Endodermal cell (in vitro differentiated cells): ENCODE results near the gene GPATCH3. TPM values are rescaled to one million over a fixed set of nuclear protein-coding genes. Genes with fewer than 3 reads are reported as not detected.
"Not testable (repeated sequence)": the region's sequence is repeated elsewhere in the genome, so short reads cannot be mapped to it uniquely, and the experiment has no call there.

ENCODE experiments used
- DNase-seq: peaks from one replicate; pipeline ENCODE4 v3.0.0-alpha.2; 2017
- H3K27ac ChIP-seq: 2 replicates; pipeline ENCODE4 v1.5.1; 2013; ENCODE audit warnings: mild to moderate bottlenecking, low read depth, low read length, moderate library complexity
- H3K27me3 ChIP-seq: 2 replicates; pipeline ENCODE4 v1.6.1; 2013; ENCODE audit warnings: mild to moderate bottlenecking, low read length, moderate library complexity; ENCODE audit not compliant: insufficient read depth, control insufficient read depth, poor library complexity, severe bottlenecking
- H3K36me3 ChIP-seq: 2 replicates; pipeline ENCODE4 v1.7.0; 2013; ENCODE audit warnings: mild to moderate bottlenecking, low read length, moderate library complexity; ENCODE audit not compliant: control insufficient read depth, insufficient read depth
- H3K4me1 ChIP-seq: one replicate; pipeline ENCODE4 v1.7.0; 2013; ENCODE audit warnings: low read length; ENCODE audit not compliant: control insufficient read depth, insufficient read depth
- H3K4me3 ChIP-seq: 2 replicates; pipeline ENCODE4 v1.5.1; 2013; ENCODE audit warnings: mild to moderate bottlenecking, low read length, moderate library complexity
- H3K9ac ChIP-seq: 2 replicates; pipeline ENCODE4 v1.6.1; 2013; ENCODE audit warnings: mild to moderate bottlenecking, low read length, moderate library complexity; ENCODE audit not compliant: poor library complexity, severe bottlenecking; ENCODE audit errors: extremely low read depth
- H3K9me3 ChIP-seq: 2 replicates; pipeline ENCODE4 v1.6.1; 2013; ENCODE audit warnings: mild to moderate bottlenecking, low read length, moderate library complexity; ENCODE audit not compliant: control insufficient read depth
- H3K27ac Mint-ChIP-seq: 2 replicates; pipeline ENCODE4 v1.8.0; 2020; ENCODE audit warnings: mixed read lengths
- H3K27me3 Mint-ChIP-seq: 2 replicates; pipeline ENCODE4 v1.8.0; 2021; ENCODE audit warnings: mild to moderate bottlenecking, mixed read lengths; ENCODE audit not compliant: insufficient read depth
- H3K36me3 Mint-ChIP-seq: 2 replicates; pipeline ENCODE4 v1.8.0; 2020; ENCODE audit warnings: low read depth, mixed read lengths
- H3K4me1 Mint-ChIP-seq: 2 replicates; pipeline ENCODE4 v1.8.0; 2020; ENCODE audit warnings: mixed read lengths
- H3K4me3 Mint-ChIP-seq: 2 replicates; pipeline ENCODE4 v1.8.0; 2020; ENCODE audit warnings: mild to moderate bottlenecking, moderate library complexity, mixed read lengths
- H3K9me3 Mint-ChIP-seq: 2 replicates; pipeline ENCODE4 v1.8.0; 2020; ENCODE audit warnings: mild to moderate bottlenecking, mixed read lengths
- WGBS, 2 experiments: methylation state at CpG; one replicate each; pipeline versions ENCODE4 v1.1.5 to v1.1.7; 2013; ENCODE audit warnings: missing lambda C conversion rate in 2 of 2, mixed read lengths in 1 of 2; ENCODE audit not compliant: insufficient coverage in 1 of 2, insufficient read length in 1 of 2; 5-methylcytosine and 5-hydroxymethylcytosine counted together
- total RNA-seq, 2 donors: library from RNA; stranded (reverse); fragmentation: NEBNext Ultra II Directional in 1 of 2; extraction: Animal tissue kit (Norgen Biotek cat#: 25700) in 1 of 2; gene quantifications; 2 replicates in 1 of 2; 3 replicates in 1 of 2; pipeline ENCODE4 v1.2.1, GENCODE V29; 2021
- TF ChIP-seq, protein P1 (sequence below): fragments of 200-600 bp; sonication (generic); conservative IDR thresholded peaks from 2 replicates; pipeline ENCODE4 v1.5.0; 2021; ENCODE audit warnings: antibody characterized with exemption, mild to moderate bottlenecking

GPATCH3 gene
- total RNA-seq, 2 donors from 2014 or later = 21.3 to 23.2 TPM

GRCh38 chr1:26877326-26877725, 22.9 kb downstream of the GPATCH3 start:
- WGBS, 2 experiments = 79 to 100% methylated on average over 1 to 2 of the region's 2 CpGs
- H3K27me3 Mint-ChIP-seq = no peaks in the 10 kb centered on the region

DNA sequence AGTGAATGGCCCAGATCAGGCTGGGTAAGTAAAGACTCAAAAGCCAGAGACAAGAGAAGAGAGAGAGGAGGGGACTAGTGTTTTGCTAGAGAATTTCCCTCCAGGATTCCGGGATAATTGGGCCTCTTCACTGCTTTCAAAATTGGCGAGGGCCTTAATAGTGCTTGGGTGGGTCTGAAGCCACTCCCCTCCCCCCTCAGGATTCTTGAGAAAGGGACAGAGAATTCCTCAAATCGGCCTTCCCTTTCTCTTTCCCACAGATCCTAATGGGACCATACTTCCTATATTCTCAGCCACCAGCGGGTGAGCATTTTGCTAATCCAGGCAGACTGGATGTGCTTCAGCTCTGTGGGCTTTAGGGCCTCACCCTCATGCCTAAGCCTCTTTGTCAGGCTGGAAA, 25.4 kb downstream of the GPATCH3 start:
- H3K4me3 ChIP-seq = no peak overlapping the region
- DNase-seq = no peak
- H3K36me3 ChIP-seq = peaks cover 22% of the 10 kb centered on the region
- H3K9ac ChIP-seq = no peak overlapping the region
- Mint-ChIP-seq H3K4me1 (peaks cover 1% of the 10 kb centered on the region), H3K27me3 (no peaks in the 10 kb centered on the region), H3K27ac (peak overlapping the region; percentile 20), H3K36me3 (peaks cover 13% of the 10 kb centered on the region), H3K4me3 (no peak overlapping the region), H3K9me3 (no peaks in the 10 kb centered on the region)
- H3K9me3 ChIP-seq = no peaks in the 10 kb centered on the region
- WGBS, 2 experiments = 70% methylated on average over 4 of the region's 4 CpGs
- TF ChIP-seq, protein P1, sequence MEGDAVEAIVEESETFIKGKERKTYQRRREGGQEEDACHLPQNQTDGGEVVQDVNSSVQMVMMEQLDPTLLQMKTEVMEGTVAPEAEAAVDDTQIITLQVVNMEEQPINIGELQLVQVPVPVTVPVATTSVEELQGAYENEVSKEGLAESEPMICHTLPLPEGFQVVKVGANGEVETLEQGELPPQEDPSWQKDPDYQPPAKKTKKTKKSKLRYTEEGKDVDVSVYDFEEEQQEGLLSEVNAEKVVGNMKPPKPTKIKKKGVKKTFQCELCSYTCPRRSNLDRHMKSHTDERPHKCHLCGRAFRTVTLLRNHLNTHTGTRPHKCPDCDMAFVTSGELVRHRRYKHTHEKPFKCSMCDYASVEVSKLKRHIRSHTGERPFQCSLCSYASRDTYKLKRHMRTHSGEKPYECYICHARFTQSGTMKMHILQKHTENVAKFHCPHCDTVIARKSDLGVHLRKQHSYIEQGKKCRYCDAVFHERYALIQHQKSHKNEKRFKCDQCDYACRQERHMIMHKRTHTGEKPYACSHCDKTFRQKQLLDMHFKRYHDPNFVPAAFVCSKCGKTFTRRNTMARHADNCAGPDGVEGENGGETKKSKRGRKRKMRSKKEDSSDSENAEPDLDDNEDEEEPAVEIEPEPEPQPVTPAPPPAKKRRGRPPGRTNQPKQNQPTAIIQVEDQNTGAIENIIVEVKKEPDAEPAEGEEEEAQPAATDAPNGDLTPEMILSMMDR = no peak
- no peak overlapping the region for H3K27ac ChIP-seq
- H3K4me1 ChIP-seq = no peaks in the 10 kb centered on the region
- no peaks in the 10 kb centered on the region for H3K27me3 ChIP-seq

More at GRCh38 chr1:26877326-26877725, 22.9 kb downstream of the GPATCH3 start:
- DNase-seq = no peak
- no peaks in the 10 kb centered on the region for H3K4me1 ChIP-seq
- H3K9me3 Mint-ChIP-seq = no peaks in the 10 kb centered on the region
- H3K36me3 Mint-ChIP-seq = peaks cover 24% of the 10 kb centered on the region
- no peak overlapping the region for H3K4me3 Mint-ChIP-seq
- no peak overlapping the region for H3K9ac ChIP-seq
- H3K27ac Mint-ChIP-seq = no peak overlapping the region
- no peak overlapping the region for H3K4me3 ChIP-seq
- H3K36me3 ChIP-seq = peaks cover 36% of the 10 kb centered on the region
- no peaks in the 10 kb centered on the region for H3K27me3 ChIP-seq
- no peak overlapping the region for H3K27ac ChIP-seq
- H3K9me3 ChIP-seq = no peaks in the 10 kb centered on the region
- TF ChIP-seq, protein P1 = no peak
- peaks cover 1% of the 10 kb centered on the region for H3K4me1 Mint-ChIP-seq

DNA sequence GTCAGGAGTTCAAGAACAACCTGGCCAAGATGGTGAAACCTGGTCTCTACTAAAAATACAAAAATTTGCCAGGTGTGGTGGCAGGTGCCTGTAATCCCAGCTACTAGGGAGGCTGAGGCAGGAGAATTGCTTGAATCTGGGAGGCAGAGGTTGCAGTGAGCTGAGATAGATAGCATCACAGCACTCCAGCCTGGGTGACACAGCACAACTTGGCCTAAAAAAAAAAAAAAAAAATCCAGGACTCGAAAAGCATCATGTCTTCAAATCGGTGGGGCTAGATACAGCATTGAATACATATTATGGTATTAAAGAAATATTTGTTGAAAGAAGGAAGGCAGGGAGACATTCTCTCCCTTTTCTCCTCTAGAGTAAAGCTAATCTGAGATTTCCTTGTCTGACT, 27.2 kb downstream of the GPATCH3 start:
- not testable (repeated sequence) for H3K27ac Mint-ChIP-seq, H3K9me3 Mint-ChIP-seq, H3K27ac ChIP-seq, DNase-seq, H3K9ac ChIP-seq, H3K27me3 Mint-ChIP-seq, H3K4me1 Mint-ChIP-seq, H3K4me1 ChIP-seq, H3K36me3 Mint-ChIP-seq, H3K27me3 ChIP-seq, H3K9me3 ChIP-seq, H3K4me3 Mint-ChIP-seq, H3K4me3 ChIP-seq
- peaks cover 14% of the 10 kb centered on the region for H3K36me3 ChIP-seq
- WGBS, 2 experiments = 94% methylated on average over 2 of the region's 2 CpGs; no CpG with 5 or more reads in 1 of the 2 experiments
